HEK293 (cell line): ENCODE data around the gene RNASE2.

ENCODE experiments used
- MZF1 ChIP-seq: fragments of 450-650 bp; formaldehyde crosslinking; IDR thresholded peaks from 2 replicates; pipeline ENCODE4 v1.5.1; 2017; ENCODE audit warnings: missing biosample characterization, missing genetic modification characterization, borderline replicate concordance
- OSR2 ChIP-seq: fragments of 450-650 bp; formaldehyde crosslinking; IDR thresholded peaks from 2 replicates; pipeline ENCODE4 v1.5.1; 2016; ENCODE audit warnings: missing biosample characterization, missing genetic modification characterization
- TCF7L2 ChIP-seq: IDR thresholded peaks from 2 replicates; pipeline ENCODE4 v1.6.1; 2011; ENCODE audit warnings: low read depth, mild to moderate bottlenecking, inconsistent platforms, low read length, moderate library complexity, borderline replicate concordance
- TSHZ1 ChIP-seq: fragments of 450-650 bp; formaldehyde crosslinking; IDR thresholded peaks from 2 replicates; pipeline ENCODE4 v1.5.1; 2016; ENCODE audit warnings: missing biosample characterization, missing genetic modification characterization, borderline replicate concordance
- ZBTB11 ChIP-seq: fragments of 450-650 bp; formaldehyde crosslinking; conservative IDR thresholded peaks from 2 replicates; pipeline ENCODE4 v1.5.1; 2016; ENCODE audit warnings: low read depth, missing biosample characterization, missing genetic modification characterization
- ZNF146 ChIP-seq: fragments of 450-650 bp; formaldehyde crosslinking; IDR thresholded peaks from 2 replicates; pipeline ENCODE4 v1.5.1; 2016; ENCODE audit warnings: missing biosample characterization, missing genetic modification characterization
- ZNF16 ChIP-seq: fragments of 450-650 bp; formaldehyde crosslinking; IDR thresholded peaks from 2 replicates; pipeline ENCODE4 v1.5.1; 2016; ENCODE audit warnings: low read depth, missing biosample characterization, missing genetic modification characterization
- ZNF2 ChIP-seq: fragments of 450-650 bp; formaldehyde crosslinking; IDR thresholded peaks from 2 replicates; pipeline ENCODE4 v1.5.1; 2016; ENCODE audit warnings: missing biosample characterization, missing genetic modification characterization
- ZNF23 ChIP-seq: fragments of 450-650 bp; formaldehyde crosslinking; IDR thresholded peaks from 2 replicates; pipeline ENCODE4 v1.5.1; 2016; ENCODE audit warnings: missing biosample characterization, missing genetic modification characterization, borderline replicate concordance
- ZNF335 ChIP-seq: fragments of 450-650 bp; formaldehyde crosslinking; conservative IDR thresholded peaks from 2 replicates; pipeline ENCODE4 v1.5.1; 2016; ENCODE audit warnings: missing biosample characterization, missing genetic modification characterization
- ZNF398 ChIP-seq: fragments of 450-650 bp; formaldehyde crosslinking; IDR thresholded peaks from 2 replicates; pipeline ENCODE4 v1.5.1; 2017; ENCODE audit warnings: missing biosample characterization, missing genetic modification characterization
- ZNF596 ChIP-seq: fragments of 450-650 bp; IDR thresholded peaks from 2 replicates; pipeline ENCODE4 v1.5.0; 2018; ENCODE audit warnings: missing biosample characterization, mild to moderate bottlenecking, missing genetic modification characterization, moderate library complexity
- ZNF654 ChIP-seq: fragments of 450-650 bp; formaldehyde crosslinking; IDR thresholded peaks from 2 replicates; pipeline ENCODE4 v1.5.1; 2016; ENCODE audit warnings: low read depth, missing biosample characterization, missing genetic modification characterization
- ZNF76 ChIP-seq: fragments of 450-650 bp; formaldehyde crosslinking; IDR thresholded peaks from 2 replicates; pipeline ENCODE4; 2016; ENCODE audit warnings: low read depth, missing biosample characterization, missing genetic modification characterization, borderline replicate concordance
- TF ChIP-seq, protein P1 (sequence below): sonication (generic); formaldehyde crosslinking; IDR thresholded peaks from 2 replicates; pipeline ENCODE4 v1.8.1; 2022; ENCODE audit warnings: mild to moderate bottlenecking, moderate library complexity, missing genetic modification reagents
- TF ChIP-seq, protein P2 (sequence below): fragments of 450-650 bp; formaldehyde crosslinking; IDR thresholded peaks from 2 replicates; pipeline ENCODE4 v1.5.1; 2016; ENCODE audit warnings: missing biosample characterization, missing genetic modification characterization
- TF ChIP-seq, protein P3 (sequence below): fragments of 450-650 bp; formaldehyde crosslinking; IDR thresholded peaks from 2 replicates; pipeline ENCODE4 v1.5.1; 2016; ENCODE audit warnings: missing biosample characterization, missing genetic modification characterization

The RNASE2 gene

GRCh38 chr14:20970983-20971704, 15.9 kb downstream of the RNASE2 start (continued):
- TF ChIP-seq OSR2: no peak
- TF ChIP-seq MZF1 (tag by site-specific recombination): peak; percentile 22; the same call in 1 of the 2 replicates
- TF ChIP-seq, protein P1, sequence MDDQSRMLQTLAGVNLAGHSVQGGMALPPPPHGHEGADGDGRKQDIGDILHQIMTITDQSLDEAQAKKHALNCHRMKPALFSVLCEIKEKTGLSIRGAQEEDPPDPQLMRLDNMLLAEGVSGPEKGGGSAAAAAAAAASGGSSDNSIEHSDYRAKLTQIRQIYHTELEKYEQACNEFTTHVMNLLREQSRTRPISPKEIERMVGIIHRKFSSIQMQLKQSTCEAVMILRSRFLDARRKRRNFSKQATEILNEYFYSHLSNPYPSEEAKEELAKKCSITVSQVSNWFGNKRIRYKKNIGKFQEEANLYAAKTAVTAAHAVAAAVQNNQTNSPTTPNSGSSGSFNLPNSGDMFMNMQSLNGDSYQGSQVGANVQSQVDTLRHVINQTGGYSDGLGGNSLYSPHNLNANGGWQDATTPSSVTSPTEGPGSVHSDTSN (CRISPR knock-in tag): 0 out of 2 replicates have a peak, but pooled peaks have one; percentile 23
- TF ChIP-seq ZBTB11 (tag by site-specific recombination): peak; percentile 76
- peak; percentile 48; the same call in 1 of the 2 replicates for TF ChIP-seq ZNF2 (tag by site-specific recombination)
- peak; percentile 40 for TF ChIP-seq ZNF654
- no peak for TF ChIP-seq ZNF596 (tag by site-specific recombination)
- TF ChIP-seq ZNF146 (tag by site-specific recombination): no peak
- peak; percentile 57; the same call in 1 of the 2 replicates for TF ChIP-seq ZNF76 (tag by site-specific recombination)
- TF ChIP-seq ZNF398 (tag by site-specific recombination): peak; percentile 92
- TF ChIP-seq ZNF335 (tag by site-specific recombination): peak; percentile 43
- no peak for TF ChIP-seq TCF7L2
- TF ChIP-seq, protein P2, sequence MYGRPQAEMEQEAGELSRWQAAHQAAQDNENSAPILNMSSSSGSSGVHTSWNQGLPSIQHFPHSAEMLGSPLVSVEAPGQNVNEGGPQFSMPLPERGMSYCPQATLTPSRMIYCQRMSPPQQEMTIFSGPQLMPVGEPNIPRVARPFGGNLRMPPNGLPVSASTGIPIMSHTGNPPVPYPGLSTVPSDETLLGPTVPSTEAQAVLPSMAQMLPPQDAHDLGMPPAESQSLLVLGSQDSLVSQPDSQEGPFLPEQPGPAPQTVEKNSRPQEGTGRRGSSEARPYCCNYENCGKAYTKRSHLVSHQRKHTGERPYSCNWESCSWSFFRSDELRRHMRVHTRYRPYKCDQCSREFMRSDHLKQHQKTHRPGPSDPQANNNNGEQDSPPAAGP (tag by site-specific recombination): peak; percentile 58
- no peak for TF ChIP-seq ZNF16 (tag by site-specific recombination)
- no peak for TF ChIP-seq ZNF23 (tag by site-specific recombination)
- no peak for TF ChIP-seq TSHZ1 (tag by site-specific recombination)
- TF ChIP-seq, protein P3, sequence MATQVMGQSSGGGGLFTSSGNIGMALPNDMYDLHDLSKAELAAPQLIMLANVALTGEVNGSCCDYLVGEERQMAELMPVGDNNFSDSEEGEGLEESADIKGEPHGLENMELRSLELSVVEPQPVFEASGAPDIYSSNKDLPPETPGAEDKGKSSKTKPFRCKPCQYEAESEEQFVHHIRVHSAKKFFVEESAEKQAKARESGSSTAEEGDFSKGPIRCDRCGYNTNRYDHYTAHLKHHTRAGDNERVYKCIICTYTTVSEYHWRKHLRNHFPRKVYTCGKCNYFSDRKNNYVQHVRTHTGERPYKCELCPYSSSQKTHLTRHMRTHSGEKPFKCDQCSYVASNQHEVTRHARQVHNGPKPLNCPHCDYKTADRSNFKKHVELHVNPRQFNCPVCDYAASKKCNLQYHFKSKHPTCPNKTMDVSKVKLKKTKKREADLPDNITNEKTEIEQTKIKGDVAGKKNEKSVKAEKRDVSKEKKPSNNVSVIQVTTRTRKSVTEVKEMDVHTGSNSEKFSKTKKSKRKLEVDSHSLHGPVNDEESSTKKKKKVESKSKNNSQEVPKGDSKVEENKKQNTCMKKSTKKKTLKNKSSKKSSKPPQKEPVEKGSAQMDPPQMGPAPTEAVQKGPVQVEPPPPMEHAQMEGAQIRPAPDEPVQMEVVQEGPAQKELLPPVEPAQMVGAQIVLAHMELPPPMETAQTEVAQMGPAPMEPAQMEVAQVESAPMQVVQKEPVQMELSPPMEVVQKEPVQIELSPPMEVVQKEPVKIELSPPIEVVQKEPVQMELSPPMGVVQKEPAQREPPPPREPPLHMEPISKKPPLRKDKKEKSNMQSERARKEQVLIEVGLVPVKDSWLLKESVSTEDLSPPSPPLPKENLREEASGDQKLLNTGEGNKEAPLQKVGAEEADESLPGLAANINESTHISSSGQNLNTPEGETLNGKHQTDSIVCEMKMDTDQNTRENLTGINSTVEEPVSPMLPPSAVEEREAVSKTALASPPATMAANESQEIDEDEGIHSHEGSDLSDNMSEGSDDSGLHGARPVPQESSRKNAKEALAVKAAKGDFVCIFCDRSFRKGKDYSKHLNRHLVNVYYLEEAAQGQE (tag by site-specific recombination): peak; percentile 26; the same call in 1 of the 2 replicates
- TF ChIP-seq, all 188 proteins: peak for 47
